C4-2B (cell line): ENCODE data around the gene RPRD2.

Experiments used
- H3K27ac ChIP-seq: fragments of 450-650 bp; 2 replicates; pipeline ENCODE4 v1.5.1; 2017
- ZFX ChIP-seq: fragments of 450-650 bp; IDR thresholded peaks from 2 replicates; pipeline ENCODE4 v1.6.1; 2017
- TF ChIP-seq, protein P1 (sequence below): fragments of 450-650 bp; conservative IDR thresholded peaks from 2 replicates; pipeline ENCODE4 v1.5.1; 2017; ENCODE audit warnings: mild to moderate bottlenecking

The RPRD2 gene

DNA sequence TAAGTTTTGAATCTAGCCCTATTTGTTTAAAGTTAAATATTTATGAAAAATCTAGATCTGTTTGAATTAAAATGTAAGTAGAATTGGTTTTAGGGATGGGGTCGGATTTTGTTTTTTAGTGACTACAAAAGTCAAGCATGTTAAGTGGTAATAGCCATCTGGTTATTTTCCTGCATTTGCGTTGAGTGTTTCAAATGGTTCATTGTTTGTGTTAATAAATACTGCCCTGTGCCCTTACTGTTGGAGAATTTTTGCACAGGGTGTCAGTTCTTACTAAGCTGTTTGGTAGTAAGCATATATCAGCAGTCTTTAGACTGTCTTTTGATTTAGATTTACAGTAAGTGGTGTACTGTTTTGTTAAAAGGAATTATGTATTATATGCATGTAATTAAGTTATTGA, 77.2 kb downstream of the RPRD2 start:
- TF ChIP-seq, protein P1, sequence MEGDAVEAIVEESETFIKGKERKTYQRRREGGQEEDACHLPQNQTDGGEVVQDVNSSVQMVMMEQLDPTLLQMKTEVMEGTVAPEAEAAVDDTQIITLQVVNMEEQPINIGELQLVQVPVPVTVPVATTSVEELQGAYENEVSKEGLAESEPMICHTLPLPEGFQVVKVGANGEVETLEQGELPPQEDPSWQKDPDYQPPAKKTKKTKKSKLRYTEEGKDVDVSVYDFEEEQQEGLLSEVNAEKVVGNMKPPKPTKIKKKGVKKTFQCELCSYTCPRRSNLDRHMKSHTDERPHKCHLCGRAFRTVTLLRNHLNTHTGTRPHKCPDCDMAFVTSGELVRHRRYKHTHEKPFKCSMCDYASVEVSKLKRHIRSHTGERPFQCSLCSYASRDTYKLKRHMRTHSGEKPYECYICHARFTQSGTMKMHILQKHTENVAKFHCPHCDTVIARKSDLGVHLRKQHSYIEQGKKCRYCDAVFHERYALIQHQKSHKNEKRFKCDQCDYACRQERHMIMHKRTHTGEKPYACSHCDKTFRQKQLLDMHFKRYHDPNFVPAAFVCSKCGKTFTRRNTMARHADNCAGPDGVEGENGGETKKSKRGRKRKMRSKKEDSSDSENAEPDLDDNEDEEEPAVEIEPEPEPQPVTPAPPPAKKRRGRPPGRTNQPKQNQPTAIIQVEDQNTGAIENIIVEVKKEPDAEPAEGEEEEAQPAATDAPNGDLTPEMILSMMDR: no peak
- no peak for TF ChIP-seq ZFX
- H3K27ac ChIP-seq: no peak overlapping the region

DNA sequence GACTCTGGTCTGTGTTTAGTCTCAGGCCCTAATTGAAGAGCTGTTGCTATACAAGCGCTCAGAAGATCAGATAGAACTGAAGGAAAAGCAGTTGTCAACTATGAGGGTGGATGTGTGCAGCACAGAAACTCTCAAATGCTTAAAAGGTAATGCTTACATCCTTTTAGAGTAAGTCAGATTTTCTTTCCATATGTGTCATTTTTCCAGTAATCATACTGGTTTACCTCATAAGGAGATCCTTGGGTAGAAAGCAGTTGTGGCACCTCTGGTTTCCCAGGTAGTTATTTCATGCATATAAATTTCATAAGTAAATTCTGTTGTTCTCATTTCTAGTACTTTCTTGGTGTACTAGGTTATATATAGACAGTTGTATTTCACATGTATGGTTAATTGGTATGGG, 80.3 kb downstream of the RPRD2 start:
- H3K27ac ChIP-seq: no peak overlapping the region
- TF ChIP-seq, protein P1: no peak
- TF ChIP-seq ZFX: no peak

DNA sequence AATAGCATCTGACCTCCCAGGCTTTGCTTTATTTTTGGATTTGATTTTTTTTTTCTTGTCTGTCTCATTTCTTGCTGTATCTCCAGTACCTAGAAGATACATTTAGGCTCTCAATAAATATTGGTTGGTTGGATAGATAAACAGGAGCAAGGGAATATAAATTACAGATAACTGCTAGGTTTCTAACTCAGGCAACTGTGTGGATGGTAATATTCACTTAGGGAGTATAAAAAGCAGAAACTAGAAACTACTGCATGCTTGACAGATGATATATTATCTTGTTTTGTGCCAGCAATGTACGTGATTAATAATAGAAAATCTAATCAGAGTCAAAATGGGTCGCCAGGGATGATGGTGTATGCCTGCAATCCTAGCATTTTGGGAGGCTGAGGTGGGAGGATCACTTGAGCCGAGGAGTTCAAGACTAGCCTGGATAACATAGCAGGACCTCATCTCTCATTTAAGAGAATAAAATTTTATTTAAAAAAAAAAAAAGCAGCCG, 92.2 kb downstream of the RPRD2 start:
- no peak overlapping the region for H3K27ac ChIP-seq
- no peak for TF ChIP-seq ZFX
- TF ChIP-seq, protein P1: no peak

DNA sequence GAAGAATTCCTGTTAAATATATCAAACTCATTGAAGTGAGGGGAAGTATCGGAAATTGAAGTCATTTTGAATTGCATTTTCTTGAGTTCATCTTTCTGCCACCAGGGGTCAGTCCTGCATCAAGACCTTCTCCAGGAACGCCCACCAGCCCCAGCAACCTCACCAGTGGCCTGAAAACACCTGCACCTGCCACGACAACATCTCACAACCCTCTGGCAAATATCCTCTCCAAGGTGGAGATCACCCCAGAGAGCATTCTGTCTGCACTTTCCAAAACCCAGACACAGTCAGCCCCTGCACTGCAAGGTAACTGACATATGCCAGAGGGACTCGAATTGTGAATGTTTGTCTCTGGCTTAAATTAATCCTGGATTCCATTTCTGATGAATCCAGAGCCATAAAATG, 100.5 kb downstream of the RPRD2 start:
- TF ChIP-seq, protein P1: peak; percentile 88
- TF ChIP-seq ZFX: no peak
- no peak overlapping the region for H3K27ac ChIP-seq

DNA sequence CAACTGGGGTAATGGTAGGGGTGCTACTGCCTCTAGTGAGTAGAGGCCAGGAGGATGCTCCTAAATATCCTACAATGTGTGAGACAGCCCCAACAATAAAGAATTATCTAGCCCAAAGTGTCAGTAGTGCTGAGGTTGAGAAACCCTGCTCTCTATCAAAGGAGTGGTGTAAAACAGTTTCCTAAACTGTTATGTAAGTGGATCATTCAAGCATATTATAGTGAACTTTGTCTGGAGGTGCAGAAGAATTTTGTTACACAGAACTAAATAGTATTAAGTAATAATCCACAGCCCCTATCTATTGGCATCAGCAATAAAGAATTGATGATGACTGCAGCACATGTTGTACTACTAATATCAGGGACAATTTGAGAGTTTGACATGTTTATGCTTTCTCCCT, 103.0 kb downstream of the RPRD2 start:
- no peak overlapping the region for H3K27ac ChIP-seq
- TF ChIP-seq ZFX: no peak
- TF ChIP-seq, protein P1: no peak

DNA sequence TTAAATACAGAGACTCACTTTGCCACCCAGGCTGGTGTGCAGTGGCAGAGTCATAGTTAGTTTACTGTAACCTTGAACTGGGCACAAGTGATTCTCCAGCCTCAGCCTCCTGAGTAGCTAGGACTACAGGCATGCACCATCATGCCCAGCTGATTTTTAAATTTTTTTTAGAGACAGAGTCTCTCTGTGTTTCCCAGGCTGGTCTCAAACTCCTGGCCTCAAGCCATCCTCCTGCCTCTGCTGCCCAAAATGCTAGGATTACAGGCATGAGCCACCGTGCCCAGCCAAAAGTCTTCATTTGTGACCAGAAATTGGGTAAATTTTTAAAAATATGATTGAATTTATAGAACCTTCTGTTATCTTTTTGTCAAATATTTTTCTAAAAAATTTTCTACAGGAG, 105.3 kb downstream of the RPRD2 start:
- no peak overlapping the region for H3K27ac ChIP-seq
- TF ChIP-seq ZFX: no peak
- TF ChIP-seq, protein P1: no peak

DNA sequence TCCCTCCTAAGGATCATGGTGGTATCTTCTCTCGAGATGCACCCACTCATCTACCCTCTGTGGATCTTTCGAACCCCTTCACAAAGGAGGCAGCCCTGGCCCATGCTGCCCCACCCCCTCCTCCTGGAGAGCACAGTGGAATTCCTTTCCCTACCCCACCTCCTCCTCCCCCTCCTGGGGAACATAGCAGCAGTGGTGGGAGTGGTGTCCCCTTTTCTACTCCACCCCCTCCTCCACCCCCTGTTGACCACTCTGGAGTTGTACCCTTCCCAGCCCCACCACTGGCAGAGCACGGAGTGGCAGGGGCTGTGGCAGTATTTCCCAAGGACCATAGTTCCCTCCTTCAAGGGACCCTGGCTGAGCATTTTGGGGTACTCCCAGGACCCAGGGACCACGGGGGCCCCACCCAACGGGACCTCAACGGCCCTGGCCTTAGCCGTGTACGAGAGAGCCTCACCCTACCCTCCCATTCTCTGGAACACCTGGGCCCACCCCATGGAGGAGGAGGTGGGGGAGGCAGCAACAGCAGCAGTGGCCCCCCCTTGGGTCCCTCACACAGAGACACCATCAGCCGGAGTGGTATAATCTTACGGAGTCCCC, 108.8 kb downstream of the RPRD2 start:
- H3K27ac ChIP-seq: no peak overlapping the region
- no peak for TF ChIP-seq ZFX
- TF ChIP-seq, protein P1: no peak
